ENCODE data around the gene TRIO. TPM values are rescaled to one million over a fixed set of nuclear protein-coding genes. Genes with fewer than 3 reads are reported as not detected.

Gene TRIO
- polyA plus RNA-seq, 1 experiment: 176 TPM

- CTCF ChIA-PET: interaction anchor here (0.6 to 3.2 kb wide), 40 partner anchors 10 to 289 kb away, joined by 3 to 18 read pairs (median 4); partner anchors contain the start of gene TRIO
- POLR2A ChIA-PET: interaction anchor here (1.5 kb wide), 1 partner anchor 114 kb away, joined by 5 read pairs; no protein-coding TSS in a partner anchor
- Histone ChIP-seq H3K27me3 (ENCODE audit: control insufficient read depth, insufficient read depth, low read length) (no peaks in the 10 kb centered on the region), H3K4me3 (ENCODE audit: low read depth, low read length) (no peak overlapping the region), H3K36me3 (ENCODE audit: control insufficient read depth, insufficient read depth, low read length) (peaks cover 2% of the 10 kb centered on the region; the same call in 1 of the 2 replicates)
- DNase-seq (ENCODE audit: low read depth): no peak
- TF ChIP-seq, protein P1, sequence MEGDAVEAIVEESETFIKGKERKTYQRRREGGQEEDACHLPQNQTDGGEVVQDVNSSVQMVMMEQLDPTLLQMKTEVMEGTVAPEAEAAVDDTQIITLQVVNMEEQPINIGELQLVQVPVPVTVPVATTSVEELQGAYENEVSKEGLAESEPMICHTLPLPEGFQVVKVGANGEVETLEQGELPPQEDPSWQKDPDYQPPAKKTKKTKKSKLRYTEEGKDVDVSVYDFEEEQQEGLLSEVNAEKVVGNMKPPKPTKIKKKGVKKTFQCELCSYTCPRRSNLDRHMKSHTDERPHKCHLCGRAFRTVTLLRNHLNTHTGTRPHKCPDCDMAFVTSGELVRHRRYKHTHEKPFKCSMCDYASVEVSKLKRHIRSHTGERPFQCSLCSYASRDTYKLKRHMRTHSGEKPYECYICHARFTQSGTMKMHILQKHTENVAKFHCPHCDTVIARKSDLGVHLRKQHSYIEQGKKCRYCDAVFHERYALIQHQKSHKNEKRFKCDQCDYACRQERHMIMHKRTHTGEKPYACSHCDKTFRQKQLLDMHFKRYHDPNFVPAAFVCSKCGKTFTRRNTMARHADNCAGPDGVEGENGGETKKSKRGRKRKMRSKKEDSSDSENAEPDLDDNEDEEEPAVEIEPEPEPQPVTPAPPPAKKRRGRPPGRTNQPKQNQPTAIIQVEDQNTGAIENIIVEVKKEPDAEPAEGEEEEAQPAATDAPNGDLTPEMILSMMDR (IDR thresholded peaks at IDR 0.05; ENCODE audit: insufficient read depth, low read depth, low read length): peak; percentile 82
These were observed 127.1 kb downstream of the TRIO start for GRCh38 chr5:14270209-14270702.

GRCh38 chr5:14272548-14273205 is 129.5 kb downstream of the TRIO start:
- TF ChIP-seq, protein P1 (IDR thresholded peaks at IDR 0.05; ENCODE audit: insufficient read depth, low read depth, low read length): no peak
- Histone ChIP-seq H3K4me3 (ENCODE audit: low read depth, low read length) (no peak overlapping the region), H3K36me3 (ENCODE audit: control insufficient read depth, insufficient read depth, low read length) (peaks cover 2% of the 10 kb centered on the region; the same call in 1 of the 2 replicates), H3K27me3 (ENCODE audit: control insufficient read depth, insufficient read depth, low read length) (no peaks in the 10 kb centered on the region)
- DNase-seq (ENCODE audit: low read depth): no peak
- ChIA-PET CTCF (interaction anchor here (1.4 to 1.6 kb wide), 2 partner anchors 235 to 282 kb away, joined by 4 read pairs; no protein-coding TSS in a partner anchor), POLR2A (no interaction called here)

GRCh38 chr5:14273207-14273767 is 130.1 kb downstream of the TRIO start:
- POLR2A ChIA-PET: no interaction called here
- H3K4me3 ChIP-seq (ENCODE audit: low read depth, low read length): no peak overlapping the region
- H3K36me3 ChIP-seq (ENCODE audit: control insufficient read depth, insufficient read depth, low read length): peaks cover 2% of the 10 kb centered on the region; the same call in 1 of the 2 replicates
- CTCF ChIA-PET: interaction anchor here (1.6 kb wide), 1 partner anchor 235 kb away, joined by 4 read pairs; no protein-coding TSS in a partner anchor
- TF ChIP-seq, protein P1 (IDR thresholded peaks at IDR 0.05; ENCODE audit: insufficient read depth, low read depth, low read length): no peak
- H3K27me3 ChIP-seq (ENCODE audit: control insufficient read depth, insufficient read depth, low read length): no peaks in the 10 kb centered on the region
- no peak for DNase-seq (ENCODE audit: low read depth)

DNA sequence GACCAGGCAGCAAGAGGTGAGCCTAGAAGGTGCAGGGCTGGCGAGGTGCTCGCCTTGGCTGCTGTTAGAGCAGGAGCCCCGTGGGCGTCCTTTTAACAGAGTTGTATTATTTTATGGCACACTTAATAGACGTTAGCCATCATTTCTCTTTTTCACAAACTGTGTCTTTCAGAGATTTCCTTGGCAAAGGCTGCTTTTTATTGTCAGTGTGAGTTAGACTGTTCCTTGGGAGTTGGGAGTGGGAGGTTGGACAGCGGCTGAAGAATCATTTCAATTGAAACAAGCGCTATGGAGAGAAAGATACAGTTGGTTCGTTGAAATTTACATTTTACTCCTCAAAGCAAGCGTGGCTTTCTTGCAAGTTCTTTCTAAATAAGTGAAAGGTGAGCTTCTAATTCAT is 133.2 kb downstream of the TRIO start:
- CTCF ChIA-PET: no interaction called here
- POLR2A ChIA-PET: no interaction called here
- no peak for DNase-seq (ENCODE audit: low read depth)

More for the DNA sequence above, 133.2 kb downstream of the TRIO start:
- TF ChIP-seq, protein P1 (IDR thresholded peaks at IDR 0.05; ENCODE audit: insufficient read depth, low read depth, low read length): no peak
- Histone ChIP-seq H3K4me3 (ENCODE audit: low read depth, low read length) (no peak overlapping the region), H3K36me3 (ENCODE audit: control insufficient read depth, insufficient read depth, low read length) (peaks cover 5% of the 10 kb centered on the region), H3K27me3 (ENCODE audit: control insufficient read depth, insufficient read depth, low read length) (no peaks in the 10 kb centered on the region)

All from BJ (cell line).